CD14-positive monocyte (primary cell): ENCODE data around the gene PTPRD. TPM values are rescaled to one million over a fixed set of nuclear protein-coding genes. Genes with fewer than 3 reads are reported as not detected.

Experiments
- DNase-seq, 3 donors: peaks; one replicate each; pipeline ENCODE4 v3.0.0-alpha.2; 2011 to 2022
- H2AFZ ChIP-seq: 2 replicates; pipeline ENCODE4 v1.6.0; 2012; ENCODE audit warnings: mild to moderate bottlenecking, low read depth, low read length, inconsistent platforms; ENCODE audit not compliant: insufficient read depth, poor library complexity, severe bottlenecking
- H3K27ac ChIP-seq, 2 donors: 1 replicate in 1 of 2; 2 replicates in 1 of 2; pipeline ENCODE4 v1.5.1; 2012 to 2013; ENCODE audit warnings: low read length in 2 of 2, control low read depth in 1 of 2, inconsistent platforms in 1 of 2, low read depth in 1 of 2, mild to moderate bottlenecking in 1 of 2
- H3K27me3 ChIP-seq, 2 donors: one replicate each; pipeline versions ENCODE4 v1.6.0 to v1.6.1; 2011 to 2013; ENCODE audit warnings: low read length in 2 of 2; ENCODE audit not compliant: control insufficient read depth in 2 of 2, insufficient read depth in 2 of 2
- H3K36me3 ChIP-seq, 2 donors: replicated peaks in 1 of 2; 1 replicate in 1 of 2; 2 replicates in 1 of 2; pipeline versions ENCODE4 v1.5.1 to v1.6.1; 2012 to 2013; ENCODE audit warnings: low read length in 2 of 2, control low read depth in 1 of 2, inconsistent platforms in 1 of 2, mild to moderate bottlenecking in 1 of 2; ENCODE audit not compliant: insufficient read depth in 2 of 2, control insufficient read depth in 1 of 2
- H3K4me1 ChIP-seq, 2 donors: 1 replicate in 1 of 2; 2 replicates in 1 of 2; pipeline versions ENCODE4 v1.5.1 to v1.6.1; 2012 to 2013; ENCODE audit warnings: low read length in 2 of 2, control low read depth in 1 of 2, inconsistent platforms in 1 of 2, mild to moderate bottlenecking in 1 of 2, moderate library complexity in 1 of 2; ENCODE audit not compliant: insufficient read depth in 2 of 2, control insufficient read depth in 1 of 2
- H3K4me2 ChIP-seq: replicated peaks from 2 replicates; pipeline ENCODE3; 2012; ENCODE audit warnings: low read length, moderate library complexity, mild to moderate bottlenecking; ENCODE audit not compliant: poor library complexity, severe bottlenecking; ENCODE audit errors: extremely low read depth
- H3K4me3 ChIP-seq, 3 experiments: fragments of 200-600 bp in 1 of 3; sonication (generic) in 1 of 3; replicated peaks in 1 of 3; 1 replicate in 2 of 3; 2 replicates in 1 of 3; pipeline ENCODE4 v1.5.1; 2011 to 2013; ENCODE audit warnings: low read length in 3 of 3, mild to moderate bottlenecking in 3 of 3, control low read depth in 2 of 3, low read depth in 2 of 3, inconsistent platforms in 1 of 3, moderate library complexity in 1 of 3
- H3K79me2 ChIP-seq: 2 replicates; pipeline ENCODE4 v1.6.0; 2012; ENCODE audit warnings: mild to moderate bottlenecking, control low read depth, inconsistent platforms, low read length, moderate library complexity; ENCODE audit not compliant: insufficient read depth
- H3K9ac ChIP-seq: 2 replicates; pipeline ENCODE4 v1.6.0; 2017; ENCODE audit warnings: low read length, mild to moderate bottlenecking; ENCODE audit not compliant: insufficient read depth, poor library complexity, severe bottlenecking
- H3K9me3 ChIP-seq, 2 donors: replicated peaks in 1 of 2; 1 replicate in 1 of 2; 2 replicates in 1 of 2; pipeline versions ENCODE4 v1.5.1 to v1.6.1; 2012 to 2013; ENCODE audit warnings: low read length in 2 of 2, control low read depth in 1 of 2; ENCODE audit not compliant: control insufficient read depth in 1 of 2, insufficient read depth in 1 of 2
- H4K20me1 ChIP-seq: 2 replicates; pipeline ENCODE4 v1.6.0; 2012; ENCODE audit warnings: mild to moderate bottlenecking, low read length, control low read depth, moderate library complexity; ENCODE audit not compliant: insufficient read depth
- H3K27ac Mint-ChIP-seq, 7 donors: one replicate each; pipeline ENCODE4 v1.8.0; 2020; ENCODE audit warnings: mild to moderate bottlenecking in 7 of 7, mixed read lengths in 7 of 7, moderate library complexity in 6 of 7, inconsistent platforms in 2 of 7
- H3K27me3 Mint-ChIP-seq, 3 donors: one replicate each; pipeline ENCODE4 v1.8.0; 2021 to 2022; ENCODE audit warnings: low read depth in 3 of 3, mild to moderate bottlenecking in 3 of 3, mixed read lengths in 3 of 3, moderate library complexity in 3 of 3, inconsistent platforms in 1 of 3
- H3K36me3 Mint-ChIP-seq, 2 donors: one replicate each; pipeline ENCODE4 v1.8.0; 2020; ENCODE audit warnings: mixed read lengths in 2 of 2, inconsistent platforms in 1 of 2, mild to moderate bottlenecking in 1 of 2
- H3K4me1 Mint-ChIP-seq: one replicate; pipeline ENCODE4 v1.8.0; 2020; ENCODE audit warnings: mild to moderate bottlenecking, mixed read lengths
- H3K4me3 Mint-ChIP-seq, 2 donors: one replicate each; pipeline ENCODE4 v1.8.0; 2020; ENCODE audit warnings: mild to moderate bottlenecking in 2 of 2, mixed read lengths in 2 of 2, moderate library complexity in 1 of 2
- H3K9me3 Mint-ChIP-seq, 7 donors: one replicate each; pipeline ENCODE4 v1.8.0; 2020 to 2022; ENCODE audit warnings: mixed read lengths in 7 of 7, mild to moderate bottlenecking in 6 of 7, moderate library complexity in 6 of 7, inconsistent platforms in 2 of 7
- WGBS: methylation state at CpG from one replicate; pipeline ENCODE4 v1.1.5; 2013; ENCODE audit warnings: missing lambda C conversion rate; ENCODE audit not compliant: insufficient coverage; 5-methylcytosine and 5-hydroxymethylcytosine counted together
- intact Hi-C, 2 donors: fragments of 100-400 bp; cut with micrococcal nuclease; formaldehyde crosslinking; loops; one replicate each; pipeline versions ENCODE4 v1.15.0 to v1.15.1; 2023
- polyA plus RNA-seq, 3 donors: library from polyadenylated mRNA; depleted of rRNA in 1 of 3; unstranded in 2 of 3; stranded (reverse) in 1 of 3; fragments of 300-500 nt in 2 of 3; fragments of >200 nt in 1 of 3; fragmentation: Illumina TruSeq in 2 of 3; gene quantifications; 1 replicate in 2 of 3; 2 replicates in 1 of 3; pipeline ENCODE4 v1.2.3, GENCODE V29; 2012 to 2021
- TF ChIP-seq, protein P1 (sequence below): fragments of 200-600 bp; IDR thresholded peaks from one replicate; pipeline ENCODE4 v1.8.0; 2022; ENCODE audit warnings: antibody characterized with exemption, mild to moderate bottlenecking

The PTPRD gene
- polyA plus RNA-seq, 3 donors, result not detected

- H3K79me2 ChIP-seq, result no peaks in the 10 kb centered on the region
- H3K4me1 ChIP-seq, result no peaks in the 10 kb centered on the region
- H3K27me3 ChIP-seq, result no peaks in the 10 kb centered on the region
These were observed 1813.6 kb downstream of the PTPRD start for GRCh38 chr9:8799206-8799605.

DNA sequence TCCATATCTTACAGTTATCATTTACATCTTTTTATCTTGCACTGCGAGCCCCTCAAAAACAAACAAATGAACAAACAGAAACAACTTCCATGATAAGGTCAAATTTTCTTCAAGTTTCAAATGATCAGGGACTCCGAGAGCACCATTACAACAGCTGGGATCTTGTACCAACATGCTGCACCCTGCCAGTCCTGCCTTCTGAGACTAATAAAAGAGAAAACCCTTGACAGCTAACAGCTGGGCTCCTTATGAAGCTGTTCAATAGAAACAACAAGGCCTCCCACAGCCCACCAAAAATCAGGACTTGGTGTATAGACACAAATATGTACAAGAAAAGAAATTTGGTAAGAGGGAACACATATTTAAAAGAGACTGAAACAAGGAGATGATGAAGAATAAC is 1828.0 kb downstream of the PTPRD start:
- intact Hi-C loops, result no loop called here
- Mint-ChIP-seq H3K4me1 (no peaks in the 10 kb centered on the region), H3K36me3 (no peaks in the 10 kb centered on the region), H3K9me3 (peaks cover 0 to 2% (median 0%) of the 10 kb centered on the region in 7 donors), H3K4me3 (no peak overlapping the region), H3K27ac (no peak overlapping the region), H3K27me3 (no peaks in the 10 kb centered on the region)
- 96% methylated on average over 2 of the region's 2 CpGs for WGBS
- DNase-seq, result no peak
- no peak overlapping the region for H3K4me2 ChIP-seq
- no peak overlapping the region for H3K27ac ChIP-seq
- TF ChIP-seq, protein P1, sequence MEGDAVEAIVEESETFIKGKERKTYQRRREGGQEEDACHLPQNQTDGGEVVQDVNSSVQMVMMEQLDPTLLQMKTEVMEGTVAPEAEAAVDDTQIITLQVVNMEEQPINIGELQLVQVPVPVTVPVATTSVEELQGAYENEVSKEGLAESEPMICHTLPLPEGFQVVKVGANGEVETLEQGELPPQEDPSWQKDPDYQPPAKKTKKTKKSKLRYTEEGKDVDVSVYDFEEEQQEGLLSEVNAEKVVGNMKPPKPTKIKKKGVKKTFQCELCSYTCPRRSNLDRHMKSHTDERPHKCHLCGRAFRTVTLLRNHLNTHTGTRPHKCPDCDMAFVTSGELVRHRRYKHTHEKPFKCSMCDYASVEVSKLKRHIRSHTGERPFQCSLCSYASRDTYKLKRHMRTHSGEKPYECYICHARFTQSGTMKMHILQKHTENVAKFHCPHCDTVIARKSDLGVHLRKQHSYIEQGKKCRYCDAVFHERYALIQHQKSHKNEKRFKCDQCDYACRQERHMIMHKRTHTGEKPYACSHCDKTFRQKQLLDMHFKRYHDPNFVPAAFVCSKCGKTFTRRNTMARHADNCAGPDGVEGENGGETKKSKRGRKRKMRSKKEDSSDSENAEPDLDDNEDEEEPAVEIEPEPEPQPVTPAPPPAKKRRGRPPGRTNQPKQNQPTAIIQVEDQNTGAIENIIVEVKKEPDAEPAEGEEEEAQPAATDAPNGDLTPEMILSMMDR, result no peak
- no peaks in the 10 kb centered on the region for H3K27me3 ChIP-seq
- no peaks in the 10 kb centered on the region for H3K36me3 ChIP-seq
- H4K20me1 ChIP-seq, result no peaks in the 10 kb centered on the region
- H2AFZ ChIP-seq, result no peak overlapping the region
- no peak overlapping the region for H3K9ac ChIP-seq
- H3K4me3 ChIP-seq, result no peak overlapping the region
- no peaks in the 10 kb centered on the region for H3K79me2 ChIP-seq
- no peaks in the 10 kb centered on the region for H3K4me1 ChIP-seq
- H3K9me3 ChIP-seq, result no peaks in the 10 kb centered on the region

More at GRCh38 chr9:8799206-8799605, 1813.6 kb downstream of the PTPRD start:
- Mint-ChIP-seq H3K27ac (no peak overlapping the region), H3K4me1 (no peaks in the 10 kb centered on the region), H3K36me3 (no peaks in the 10 kb centered on the region), H3K27me3 (peaks cover 0 to 2% (median 0%) of the 10 kb centered on the region in 3 donors), H3K4me3 (no peak overlapping the region), H3K9me3 (peaks cover 0 to 1% (median 0%) of the 10 kb centered on the region in 7 donors)
- H3K36me3 ChIP-seq, result no peaks in the 10 kb centered on the region
- no peak overlapping the region for H3K9ac ChIP-seq
- no peaks in the 10 kb centered on the region for H3K9me3 ChIP-seq
- H2AFZ ChIP-seq, result no peak overlapping the region
- intact Hi-C loops, result no loop called here
- H3K27ac ChIP-seq, result no peak overlapping the region
- no peak overlapping the region for H3K4me2 ChIP-seq
- H3K4me3 ChIP-seq, result no peak overlapping the region
- no peaks in the 10 kb centered on the region for H4K20me1 ChIP-seq
- DNase-seq, result no peak
- TF ChIP-seq, protein P1, result no peak
